CD4-positive, alpha-beta T cell treated with Interleukin-15 for 1 hour (primary cell): ENCODE results near the gene CABP1.
"Not testable (repeated sequence)": the region's sequence is repeated elsewhere in the genome, so short reads cannot be mapped to it uniquely, and the experiment has no call there.

ENCODE experiments used
- DNase-seq: peaks from one replicate; pipeline ENCODE4 v3.0.0-alpha.2; 2020

CABP1 gene

DNA sequence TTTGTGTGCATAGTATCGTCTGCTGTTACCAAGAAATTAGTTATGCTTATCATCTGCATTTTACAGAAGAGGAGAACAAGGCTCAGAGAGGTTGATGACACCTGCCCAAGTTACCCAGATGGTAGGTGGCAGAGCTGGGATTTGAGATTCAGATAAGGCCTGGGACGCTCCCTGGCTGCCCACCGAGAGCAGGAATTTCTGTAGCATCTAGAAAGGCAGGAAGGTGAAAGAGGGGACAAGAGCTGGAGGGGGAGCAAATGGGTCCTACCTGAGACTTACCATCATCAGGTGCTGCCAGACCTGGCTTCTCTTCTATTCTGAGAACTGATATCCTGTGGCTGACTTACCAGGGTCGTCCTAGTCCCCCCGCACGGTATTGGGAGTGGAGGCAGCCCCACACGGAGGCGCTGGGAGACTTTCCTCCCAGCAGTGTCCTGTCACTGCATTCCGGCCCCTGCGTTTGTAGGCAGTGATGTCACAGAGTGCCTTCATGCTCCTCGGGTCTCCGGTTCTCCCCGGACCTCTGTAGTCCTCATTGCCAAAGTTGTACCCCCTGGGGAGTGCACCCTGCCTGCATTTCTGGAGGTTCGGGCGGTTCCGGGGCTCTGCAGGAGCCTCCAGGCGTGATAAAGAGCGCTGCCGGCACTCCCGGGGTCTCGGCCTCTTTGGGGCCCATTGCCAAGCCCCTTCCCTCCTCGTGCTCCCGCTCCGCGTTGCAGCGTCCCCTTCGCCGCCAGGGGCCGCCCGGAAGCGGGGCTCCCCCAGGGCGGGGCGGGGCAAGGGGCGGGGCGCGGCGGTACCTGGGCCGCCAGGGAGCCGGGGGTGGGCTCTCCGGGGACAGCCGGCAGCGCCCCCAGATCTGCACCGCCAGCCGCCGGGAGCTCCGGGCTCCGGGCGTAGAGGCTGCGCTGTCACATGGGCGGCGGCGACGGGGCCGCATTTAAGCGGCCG is at the start of gene CABP1:
TSS of gene CABP1 (plus strand) at position 856 of the 951 bp plus-strand sequence. CDS start at position 916, 60 bp downstream.
- DNase-seq: peak; percentile 53

DNA sequence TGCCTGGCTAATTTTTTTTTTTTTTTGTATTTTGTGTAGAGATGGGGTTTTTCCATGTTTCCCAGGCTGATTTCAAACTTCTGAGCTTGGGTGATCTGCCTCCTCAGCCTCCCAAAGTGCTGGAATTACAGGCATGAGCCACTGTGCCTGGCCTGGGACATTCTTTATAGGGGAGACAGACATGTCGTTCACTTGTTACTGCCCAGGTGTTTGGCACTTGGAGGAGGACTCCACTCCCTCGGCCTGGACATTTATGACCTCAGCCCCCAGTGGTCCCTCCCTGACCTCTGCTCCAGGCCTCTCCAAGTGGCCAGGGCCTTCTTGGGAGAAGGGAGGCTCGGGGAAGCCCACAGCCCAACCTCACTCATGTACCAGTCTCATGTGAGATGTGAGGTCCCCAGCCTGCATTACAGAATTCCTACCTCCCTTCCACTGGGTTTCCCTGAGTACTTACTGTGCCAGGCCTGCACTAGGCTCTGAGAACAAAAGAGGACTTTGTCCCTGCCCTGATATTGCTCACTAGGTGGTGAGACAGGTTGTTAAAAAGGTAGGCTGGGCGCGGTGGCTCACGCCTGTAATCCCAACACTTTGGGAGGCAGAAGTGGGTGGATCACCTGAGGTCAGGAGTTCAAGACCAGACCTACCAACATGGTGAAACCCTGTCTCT is 49.6 kb upstream of the CABP1 start:
- DNase-seq: no peak

DNA sequence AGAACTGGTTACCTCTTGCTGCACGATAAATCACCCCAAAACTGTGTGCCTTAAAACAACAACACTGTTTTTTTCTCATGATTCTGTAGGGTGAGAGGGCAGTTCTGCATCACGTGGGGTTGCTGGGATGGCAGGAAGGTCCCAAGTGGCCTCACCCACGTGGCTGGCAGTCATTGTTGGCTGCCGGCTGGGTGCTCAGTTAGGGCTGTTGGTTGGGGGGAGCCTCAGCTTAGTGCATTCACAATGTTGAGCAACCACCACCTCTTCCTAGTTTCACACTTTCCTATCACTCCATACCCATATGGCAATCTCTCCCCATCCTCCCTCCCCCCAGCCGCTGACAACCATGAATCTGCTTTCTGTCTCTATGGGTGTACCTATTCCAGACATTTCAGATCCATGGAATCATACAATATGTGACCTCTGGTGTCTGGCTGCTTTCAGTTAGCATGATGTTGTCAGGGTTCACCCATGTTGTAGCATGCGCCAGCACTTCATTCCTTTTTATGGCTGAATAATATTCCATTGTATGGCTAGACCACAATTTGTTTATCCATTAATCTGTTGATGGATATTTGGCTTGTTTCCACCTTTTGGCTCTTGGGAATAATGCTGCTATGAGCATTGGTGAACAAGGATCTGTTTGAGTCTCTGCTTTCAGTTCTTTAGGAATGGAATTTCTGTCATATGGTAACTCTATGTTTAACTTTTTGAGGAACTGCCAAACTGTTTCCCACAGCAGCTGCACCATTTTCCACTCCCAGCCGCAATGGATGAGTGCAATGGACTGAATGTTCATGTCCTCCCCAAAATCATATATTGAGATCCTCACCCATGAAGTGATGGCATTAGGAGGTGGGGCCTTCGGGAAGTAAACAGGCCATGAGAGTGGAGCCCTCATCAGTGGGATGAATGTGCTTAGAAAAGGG is 48.0 kb upstream of the CABP1 start:
- no peak for DNase-seq

DNA sequence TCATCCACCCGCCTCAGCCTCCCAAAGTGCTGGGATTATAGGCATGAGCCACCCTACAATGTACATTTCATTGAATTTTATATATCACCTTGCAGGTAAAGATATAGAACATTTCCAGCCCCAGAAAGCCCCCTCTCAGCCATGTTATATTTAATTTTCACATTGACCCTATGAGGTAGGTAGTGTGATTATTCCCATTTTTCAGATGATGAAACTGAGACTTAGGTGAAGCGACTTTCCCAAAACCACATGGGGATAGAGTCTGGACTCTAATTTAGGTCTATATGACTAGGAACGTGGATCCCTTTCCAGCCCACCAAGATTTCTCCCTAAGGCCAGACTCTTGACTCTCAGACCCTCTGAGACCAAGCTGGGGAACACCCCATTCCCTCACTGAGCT is 43.5 kb upstream of the CABP1 start:
- DNase-seq: no peak

DNA sequence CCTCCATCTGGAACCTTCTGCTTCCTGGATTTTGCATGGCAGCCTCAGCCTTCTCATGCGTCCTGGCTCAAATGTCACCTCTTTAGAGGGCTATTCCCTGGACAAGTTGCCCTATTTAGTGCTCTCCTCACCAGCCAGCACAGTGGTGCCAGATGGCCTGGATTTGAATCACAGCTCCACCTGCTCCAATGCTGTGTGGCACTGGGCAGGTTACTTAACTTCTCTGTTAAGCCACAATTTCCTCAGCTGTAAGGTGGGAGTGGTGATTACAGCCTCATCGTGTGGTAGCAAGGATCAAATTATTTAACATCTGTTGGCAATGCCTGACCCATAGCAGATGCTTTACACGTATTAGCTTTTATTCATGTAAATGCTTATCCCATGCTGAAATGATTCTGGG is 42.6 kb upstream of the CABP1 start:
- DNase-seq: no peak

DNA sequence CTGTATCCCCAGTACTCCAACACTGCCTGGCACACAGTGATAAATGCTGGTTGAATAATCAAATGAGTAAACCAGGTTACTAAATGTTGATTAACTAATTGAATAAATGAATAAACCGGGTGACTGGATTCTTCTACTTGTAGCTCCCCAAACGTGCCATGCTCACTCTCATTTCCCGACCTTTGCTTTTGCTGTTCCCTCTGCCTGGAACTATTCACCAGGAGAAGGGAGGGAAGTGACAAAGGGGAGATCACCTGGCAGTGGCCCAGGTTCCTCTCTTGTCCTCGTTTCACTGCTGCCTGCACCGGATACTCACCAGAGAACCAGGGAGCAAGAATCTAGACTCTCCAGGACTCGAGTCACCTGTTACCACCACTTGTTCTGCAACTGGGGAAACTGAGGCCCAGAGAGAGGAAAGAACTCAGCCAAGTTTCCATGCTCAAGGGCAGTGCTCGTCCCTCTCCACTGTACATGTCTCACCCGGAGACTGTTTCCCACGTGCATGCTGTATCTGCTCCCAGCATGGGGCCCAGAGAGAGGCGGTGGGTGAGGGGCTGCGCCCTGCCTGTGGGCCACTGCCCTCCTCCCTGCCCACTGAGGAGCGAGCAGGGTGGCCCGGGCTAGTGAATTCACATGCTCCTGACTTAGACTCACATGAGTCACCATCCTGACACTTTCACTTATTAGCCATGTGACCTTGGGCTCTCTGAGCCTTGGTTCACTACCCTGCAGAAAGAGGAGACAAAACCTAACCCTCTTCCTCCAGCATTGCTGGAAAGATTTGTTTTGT is 41.6 kb upstream of the CABP1 start:
- peak; percentile 34 for DNase-seq

DNA sequence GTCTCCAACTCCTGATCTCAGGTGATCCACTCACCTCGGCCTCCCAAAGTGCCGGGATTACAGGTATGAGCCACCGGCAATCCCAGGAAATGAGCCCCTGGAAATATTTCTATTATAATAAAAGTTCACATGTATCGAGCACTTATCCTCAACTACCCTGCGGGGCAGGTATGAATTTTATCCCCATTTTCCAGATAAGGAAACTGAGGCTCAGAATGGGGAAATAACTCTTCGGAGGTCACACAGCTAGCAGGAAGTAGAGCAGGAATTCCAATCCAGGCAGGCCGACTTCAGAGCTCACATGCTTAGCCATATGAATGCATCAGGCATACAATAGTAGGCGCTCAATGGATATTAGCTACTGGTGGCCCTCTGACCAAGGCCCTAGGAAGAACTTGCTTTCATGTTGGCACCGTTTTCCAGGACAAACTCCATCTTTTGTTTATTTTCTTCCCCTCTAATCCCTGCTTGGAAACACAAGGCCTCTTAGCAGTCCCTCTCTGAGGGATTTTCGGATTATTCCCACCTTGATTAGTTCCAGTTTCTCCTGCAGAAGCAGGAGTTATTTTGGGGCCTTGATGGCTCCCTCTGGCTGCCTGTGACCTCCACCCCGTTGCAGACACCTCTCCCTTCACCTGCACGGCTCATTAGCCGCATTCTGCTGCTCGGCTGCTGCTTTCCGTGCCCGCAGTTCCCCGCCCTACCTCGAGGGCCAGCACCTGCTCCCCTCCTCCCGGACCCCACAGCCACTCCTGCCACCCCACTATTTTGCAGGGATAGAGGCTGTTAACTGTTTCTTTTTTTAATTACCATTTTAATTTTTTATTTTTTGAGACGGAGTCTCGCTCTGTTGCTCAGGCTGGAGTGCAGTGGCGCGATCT is 40.5 kb upstream of the CABP1 start:
- DNase-seq: no peak

DNA sequence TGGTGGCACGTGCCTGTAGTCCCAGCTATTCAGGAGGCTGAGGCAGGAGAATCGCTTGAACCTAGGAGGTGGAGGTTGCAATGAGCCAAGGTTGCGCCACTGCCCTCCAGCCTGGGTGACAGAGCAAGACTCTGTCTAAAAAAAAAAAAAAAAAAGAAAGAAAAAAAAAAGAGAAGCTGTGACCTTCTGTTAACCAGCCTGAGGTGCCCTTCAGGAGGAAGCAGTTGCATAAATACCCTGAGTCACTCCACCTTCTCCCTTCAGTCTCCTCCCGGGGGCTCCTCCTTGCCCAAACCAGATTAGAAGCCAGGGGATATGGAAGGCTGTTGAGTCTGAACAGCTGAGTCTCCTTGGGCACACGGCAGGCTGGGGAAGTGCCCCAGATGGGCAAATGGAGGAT is 38.0 kb upstream of the CABP1 start:
- peak; percentile 63 for DNase-seq

DNA sequence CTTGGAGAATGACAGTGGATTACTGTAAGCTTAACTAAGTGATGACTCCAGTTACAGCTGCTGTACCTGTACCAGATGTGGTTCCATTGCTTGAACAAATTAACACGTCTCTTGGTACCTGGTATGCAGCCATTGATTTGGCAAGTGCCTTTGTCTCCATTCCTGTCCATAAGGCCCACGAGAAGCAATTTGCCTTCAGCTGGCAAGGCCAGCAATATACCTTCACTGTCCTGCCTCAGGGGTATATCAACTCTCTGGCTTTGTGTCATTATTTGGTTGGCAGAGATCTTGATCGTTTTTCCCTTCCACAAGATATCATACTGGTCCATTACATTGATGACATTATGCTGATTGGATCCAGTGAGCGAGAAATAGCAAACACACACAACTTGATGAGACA is 29.9 kb upstream of the CABP1 start:
- no peak for DNase-seq

DNA sequence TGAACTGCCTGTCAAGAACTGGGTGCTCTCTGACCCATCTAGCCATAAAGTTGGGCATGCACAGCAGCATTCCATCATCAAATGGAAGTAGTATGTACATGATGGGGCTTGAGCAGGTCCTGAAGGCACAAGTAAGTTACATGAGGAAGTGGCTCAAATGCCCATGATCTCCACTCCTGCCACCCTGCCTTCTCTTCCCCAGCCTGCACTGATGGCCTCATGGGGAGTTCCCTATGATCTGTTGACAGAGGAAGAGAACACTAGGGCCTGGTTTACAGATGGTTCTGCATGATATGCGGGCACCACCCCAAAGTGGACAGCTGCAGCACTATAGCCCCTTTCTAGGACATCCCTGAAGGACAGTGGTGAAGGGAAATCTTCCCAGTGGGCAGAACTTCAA is 28.9 kb upstream of the CABP1 start:
- DNase-seq: peak; percentile 20

DNA sequence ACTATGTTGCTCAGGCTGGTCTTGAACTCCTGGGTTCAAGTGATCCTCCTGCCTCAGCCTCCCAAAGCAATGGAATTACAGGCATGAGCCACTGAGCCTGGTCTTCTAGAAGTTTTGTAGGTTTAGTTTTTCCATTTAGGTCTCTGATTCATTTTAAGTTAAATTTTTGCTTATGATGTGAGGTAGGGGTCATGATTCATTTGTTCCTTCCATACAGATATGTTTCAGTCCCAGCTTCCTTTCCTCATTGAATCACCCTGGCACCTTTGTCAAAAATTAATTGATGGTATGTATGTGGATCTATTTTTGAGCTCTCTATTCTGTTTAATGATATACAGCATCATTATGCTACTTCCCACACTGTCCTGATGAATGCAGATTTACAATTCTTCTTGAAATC is 25.6 kb upstream of the CABP1 start:
- DNase-seq: no peak

DNA sequence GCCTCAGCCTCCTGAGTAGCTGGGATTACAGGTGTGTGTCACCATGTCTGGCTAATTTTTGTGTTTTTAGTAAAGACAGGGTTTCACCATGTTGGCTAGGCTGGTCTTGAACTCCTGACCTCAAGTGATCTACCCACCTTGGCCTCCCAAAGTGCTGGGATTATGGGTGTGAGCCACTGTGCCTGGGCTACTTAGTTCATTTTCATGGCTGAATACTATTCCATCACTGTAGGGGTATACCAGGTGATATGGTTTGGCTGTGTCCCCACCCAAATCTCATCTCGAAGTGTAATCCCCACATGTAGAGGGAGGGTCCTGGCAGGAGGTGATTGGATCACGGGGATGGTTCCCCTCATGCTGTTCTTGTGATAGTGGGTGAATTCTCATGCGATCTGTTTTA is 23.2 kb upstream of the CABP1 start:
- not testable (repeated sequence) for DNase-seq

DNA sequence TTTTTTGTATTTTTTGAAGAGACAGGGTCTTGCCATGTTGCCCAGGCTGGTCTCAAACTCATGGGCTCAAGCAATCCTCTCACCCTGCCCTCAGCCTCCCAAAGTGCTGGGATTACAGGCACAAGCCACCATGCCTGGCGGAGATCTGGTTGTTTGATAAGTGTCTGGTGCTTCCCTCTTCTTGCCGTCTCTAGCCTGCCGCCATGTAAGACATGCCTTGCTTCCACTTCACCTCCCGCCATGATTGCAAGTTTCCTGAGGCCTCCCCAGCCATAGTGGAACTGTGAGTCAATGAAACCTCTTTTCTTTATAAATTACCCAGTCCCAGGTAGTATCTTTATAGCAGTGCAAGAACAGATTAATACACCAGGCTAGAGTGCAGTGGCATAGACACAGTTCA is 22.7 kb upstream of the CABP1 start:
- not testable (repeated sequence) for DNase-seq

DNA sequence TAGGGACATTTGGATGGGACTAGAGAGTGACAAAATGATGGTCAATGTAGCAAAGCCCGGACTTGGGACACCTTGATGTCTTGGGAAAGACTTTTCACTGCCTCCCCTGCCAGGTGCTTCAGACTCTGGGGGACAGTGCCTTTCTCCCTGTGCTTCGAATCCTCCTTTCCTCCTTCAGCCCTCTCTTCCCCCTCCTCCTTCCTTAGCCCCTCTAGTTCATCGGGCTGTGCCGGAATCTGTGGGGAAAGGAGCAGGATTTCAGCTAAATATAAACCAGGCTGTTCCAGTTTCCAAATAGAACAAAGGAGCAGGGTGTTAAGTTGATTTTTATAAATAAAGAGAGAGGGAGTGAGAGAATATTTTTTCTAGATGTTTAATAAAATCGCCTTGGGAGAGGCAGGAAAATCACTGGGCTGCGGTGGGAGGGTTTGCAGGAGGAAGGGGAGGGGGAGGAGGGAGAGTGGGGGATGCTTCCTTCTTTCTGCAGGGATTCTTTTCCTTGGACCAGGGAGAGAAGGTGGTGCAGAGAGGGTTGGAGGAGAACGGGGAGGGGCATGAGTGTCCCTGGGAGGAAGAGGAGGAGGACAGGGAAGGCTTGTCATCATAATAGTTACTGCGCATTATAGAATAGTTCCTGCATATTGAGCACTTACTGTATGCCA is 21.3 kb upstream of the CABP1 start:
- no peak for DNase-seq

DNA sequence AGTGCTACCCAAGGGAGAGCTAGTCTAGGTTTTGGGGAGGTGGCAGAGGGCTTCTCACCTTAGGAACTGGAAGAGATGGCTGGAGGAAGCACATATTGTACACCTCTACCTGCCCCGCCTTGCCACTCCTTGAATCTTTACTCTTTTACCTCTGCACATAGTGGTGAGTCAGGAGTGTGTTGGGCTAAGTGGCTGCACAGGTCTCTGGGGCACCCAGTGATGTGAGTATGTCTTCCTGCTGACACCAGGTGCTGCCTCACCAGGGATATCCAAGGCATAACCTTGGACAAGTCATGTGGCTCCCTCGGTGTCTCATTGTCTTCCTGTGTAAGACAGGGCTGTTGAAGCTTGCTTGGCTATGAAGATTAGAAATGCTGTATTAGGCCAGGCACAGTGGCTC is 19.8 kb upstream of the CABP1 start:
- DNase-seq: no peak

DNA sequence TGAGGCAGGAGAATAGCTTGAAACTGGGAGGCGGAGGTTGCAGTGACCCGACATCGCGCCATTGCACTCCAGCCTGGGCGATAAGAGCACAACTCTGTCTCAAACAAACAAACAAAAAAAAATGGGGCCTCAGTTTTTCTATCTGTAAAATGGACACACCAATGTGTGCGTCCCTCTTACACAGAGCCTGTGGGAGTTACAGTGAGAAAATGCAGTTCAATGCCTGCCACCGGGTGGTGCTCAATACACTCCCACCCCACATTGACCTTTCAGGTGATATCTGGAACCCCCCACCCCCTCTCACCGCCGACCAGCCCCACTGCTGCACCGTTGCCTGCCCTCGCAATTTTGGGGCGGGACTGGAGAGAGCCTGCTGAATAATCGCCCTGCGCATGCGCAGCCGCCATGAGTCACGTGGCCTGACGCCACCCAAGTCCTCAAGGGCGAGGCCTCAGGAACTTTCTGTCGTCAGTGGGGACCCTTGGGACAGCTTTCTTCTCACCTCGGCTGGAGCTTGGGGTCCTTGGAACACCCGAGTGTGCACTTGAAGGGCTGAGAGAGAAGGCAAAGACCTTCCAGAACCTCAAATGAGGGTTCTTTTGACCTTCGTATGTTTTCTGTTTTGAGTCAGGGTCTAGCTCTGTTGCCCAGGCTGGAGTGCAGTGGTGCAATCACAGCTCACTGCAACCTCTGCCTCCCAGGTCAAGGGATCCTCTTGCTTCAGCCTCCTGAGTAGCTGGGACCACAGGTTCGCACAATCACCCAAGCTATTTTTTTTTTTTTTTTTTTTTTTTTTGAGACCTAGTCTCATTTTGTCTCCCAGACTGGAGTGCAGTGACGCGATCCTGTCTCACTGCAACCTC is 14.6 kb upstream of the CABP1 start:
- peak; percentile 36 for DNase-seq

DNA sequence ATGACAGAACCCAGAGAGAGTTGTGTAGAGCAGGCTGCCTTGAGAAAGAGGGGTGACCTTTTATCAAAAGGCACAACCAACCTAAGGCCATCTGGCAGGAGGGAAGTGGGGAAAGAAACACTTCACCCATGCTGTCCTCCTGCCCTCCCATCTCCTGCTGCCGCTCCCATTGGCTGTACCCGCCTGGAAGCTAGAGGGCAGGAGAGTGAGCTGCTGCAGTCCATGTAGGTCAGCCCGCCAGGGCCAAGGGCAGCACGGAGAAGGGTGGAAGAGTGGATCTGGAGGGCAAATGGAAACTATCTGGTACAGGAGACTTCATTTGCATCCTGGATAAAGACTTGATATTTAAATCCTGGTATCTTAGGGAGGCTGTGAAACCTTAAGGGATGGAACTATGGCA is 11.5 kb upstream of the CABP1 start:
- DNase-seq: no peak

DNA sequence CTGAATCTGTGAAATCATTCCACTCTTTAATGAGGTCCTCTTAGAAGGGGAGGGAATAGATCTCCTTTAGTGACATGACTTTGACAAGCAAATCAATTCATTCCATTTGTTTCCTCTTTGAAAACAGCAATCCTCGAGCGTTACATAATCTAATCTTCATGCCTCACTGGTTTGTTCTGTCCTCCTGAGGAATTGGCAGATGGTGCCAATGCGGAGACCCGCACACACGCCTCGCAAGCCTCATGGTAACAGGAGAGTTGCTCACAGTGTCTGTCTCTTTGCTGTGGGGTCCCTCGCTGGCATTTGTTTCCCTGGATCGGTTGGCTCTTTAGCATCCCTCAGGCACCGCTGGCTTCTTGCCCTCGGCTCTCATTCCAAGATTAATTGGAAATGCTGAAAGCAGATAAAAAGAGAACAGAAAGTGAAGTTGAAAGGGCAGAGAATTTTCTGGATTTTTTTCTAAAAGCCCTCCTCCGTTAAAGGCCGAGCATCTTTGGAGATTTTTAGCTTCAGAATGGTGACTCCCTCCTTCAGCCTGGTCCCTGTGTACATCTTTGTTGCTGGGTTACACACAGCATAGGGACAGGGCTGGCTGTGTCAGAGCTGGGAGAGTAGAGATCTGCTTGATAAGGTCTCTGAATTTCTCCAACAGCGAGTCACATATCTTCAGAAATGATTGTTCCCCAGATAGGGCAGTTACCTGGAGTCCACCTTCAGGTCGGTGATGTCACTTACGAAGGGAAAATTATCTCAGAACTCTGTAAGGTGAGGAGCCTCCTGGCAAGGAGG is 10.1 kb upstream of the CABP1 start:
- no peak for DNase-seq

DNA sequence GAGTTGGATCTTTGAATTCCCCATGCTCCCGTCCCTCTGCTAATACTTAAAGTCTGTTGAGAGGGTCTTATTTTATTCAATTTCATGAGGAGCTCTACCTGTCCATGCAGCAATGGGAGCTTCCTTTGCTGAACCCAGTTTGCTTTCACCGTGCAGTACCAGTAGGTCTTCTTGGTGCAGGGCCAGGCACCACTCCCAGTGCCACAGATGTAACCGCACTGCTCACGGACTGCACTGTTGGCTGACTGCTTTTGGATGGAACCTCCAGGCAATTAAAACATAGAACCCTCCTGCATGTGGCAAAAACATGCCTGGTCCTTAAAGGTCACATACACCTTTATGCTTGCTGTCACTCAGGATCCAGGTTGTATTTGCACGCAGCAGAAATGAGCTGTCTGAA is 9.3 kb upstream of the CABP1 start:
- no peak for DNase-seq
